K562 (cell line): ENCODE measurements around the gene VPS11. TPM values are rescaled to one million over a fixed set of nuclear protein-coding genes. Genes with fewer than 3 reads are reported as not detected.
A peak's percentile ranks its signal among the peaks of the same experiment; 100 is the strongest.

Experiments
- BMI1 ChIP-seq: fragments of 150-350 bp; IDR thresholded peaks from 2 replicates; pipeline ENCODE4 v1.6.1; 2014; ENCODE audit warnings: low read length
- CC2D1A ChIP-seq: fragments of 450-650 bp; IDR thresholded peaks from 2 replicates; pipeline ENCODE4 v1.6.1; 2017; ENCODE audit warnings: mild to moderate bottlenecking
- CEBPG ChIP-seq, 3 experiments: fragments of 200-800 bp in 1 of 3; sonication (Bioruptor generic) in 1 of 3; sonication (generic) in 1 of 3; formaldehyde crosslinking in 1 of 3; IDR thresholded peaks in 2 of 3; conservative IDR thresholded peaks in 1 of 3; 2 replicates each; pipeline versions ENCODE4 v1.6.1 to v1.8.0; 2016 to 2022; ENCODE audit warnings: missing compliant biosample characterization in 2 of 3, missing genetic modification characterization in 2 of 3, mild to moderate bottlenecking in 1 of 3, missing genetic modification reagents in 1 of 3
- CHD4 ChIP-seq: fragments of 200-600 bp; sonication (generic); IDR thresholded peaks from 3 replicates; pipeline ENCODE4 v1.6.1; 2012; ENCODE audit warnings: low read depth, mild to moderate bottlenecking, mixed read lengths, low read length, inconsistent platforms; ENCODE audit not compliant: insufficient read depth, insufficient replicate concordance, poor library complexity, severe bottlenecking
- CTBP1 ChIP-seq: fragments of 450-650 bp; IDR thresholded peaks from 2 replicates; pipeline ENCODE4 v1.6.1; 2016; ENCODE audit warnings: borderline replicate concordance
- DIDO1 ChIP-seq: fragments of 450-650 bp; IDR thresholded peaks from 2 replicates; pipeline ENCODE4 v1.6.1; 2016; ENCODE audit warnings: low read depth, missing biosample characterization, missing genetic modification characterization
- E2F3 ChIP-seq: fragments of 250-450 bp; sonication (Bioruptor Pico); IDR thresholded peaks from 2 replicates; pipeline ENCODE4 v1.4.0; 2020; ENCODE audit warnings: mild to moderate bottlenecking
- FIP1L1 ChIP-seq: fragments of 200-400 bp; formaldehyde crosslinking; IDR thresholded peaks from 2 replicates; pipeline ENCODE4 v1.6.1; 2018; ENCODE audit warnings: mild to moderate bottlenecking, low read depth, low read length; ENCODE audit not compliant: poor library complexity, severe bottlenecking
- GATAD2A ChIP-seq: fragments of 450-650 bp; IDR thresholded peaks from 2 replicates; pipeline ENCODE4 v1.6.1; 2017
- HDAC6 ChIP-seq: IDR thresholded peaks from 2 replicates; pipeline ENCODE4 v1.6.1; 2012; ENCODE audit warnings: low read depth, mild to moderate bottlenecking, control low read depth, inconsistent platforms, low read length, moderate library complexity
- HDAC8 ChIP-seq: fragments of 450-650 bp; IDR thresholded peaks from 2 replicates; pipeline ENCODE4 v1.6.1; 2016; ENCODE audit warnings: mild to moderate bottlenecking, missing genetic modification characterization, moderate library complexity, missing compliant biosample characterization
- HSF4 ChIP-seq: fragments of 250-450 bp; sonication (Bioruptor Pico); IDR thresholded peaks from 2 replicates; pipeline ENCODE4 v2.1.2; 2022; ENCODE audit warnings: mild to moderate bottlenecking, moderate library complexity, borderline replicate concordance
- KDM4B ChIP-seq, 2 experiments: fragments of 450-650 bp in 1 of 2; sonication (generic) in 1 of 2; IDR thresholded peaks; 2 replicates each; pipeline ENCODE4 v1.6.1; 2016 to 2017; ENCODE audit warnings: borderline replicate concordance in 2 of 2, antibody characterized with exemption in 1 of 2, low read depth in 1 of 2, mild to moderate bottlenecking in 1 of 2
- NELFE ChIP-seq: IDR thresholded peaks from 2 replicates; pipeline ENCODE4 v1.6.1; 2011; ENCODE audit warnings: mild to moderate bottlenecking; ENCODE audit not compliant: insufficient read depth, insufficient read length
- NEUROD1 ChIP-seq: fragments of 150-350 bp; IDR thresholded peaks from 2 replicates; pipeline ENCODE4 v1.6.1; 2014; ENCODE audit warnings: borderline replicate concordance, low read length, low read depth; ENCODE audit not compliant: partially characterized antibody
- PBX2 ChIP-seq, 2 experiments: IDR thresholded peaks in 1 of 2; conservative IDR thresholded peaks in 1 of 2; 2 replicates each; pipeline ENCODE4 v1.6.1; 2016; ENCODE audit warnings: low read depth in 2 of 2, mild to moderate bottlenecking in 1 of 2, missing compliant biosample characterization in 1 of 2, missing genetic modification characterization in 1 of 2, moderate library complexity in 1 of 2
- PHB ChIP-seq: fragments of 250-450 bp; sonication (Bioruptor Pico); IDR thresholded peaks from 2 replicates; pipeline ENCODE4 v1.5.0; 2021
- POLR2B ChIP-seq: fragments of 450-650 bp; IDR thresholded peaks from 2 replicates; pipeline ENCODE4 v1.6.1; 2018; ENCODE audit warnings: low read depth; ENCODE audit not compliant: partially characterized antibody
- POU5F1 ChIP-seq: fragments of 150-350 bp; IDR thresholded peaks from 2 replicates; pipeline ENCODE4 v1.6.1; 2014; ENCODE audit warnings: borderline replicate concordance, low read length, low read depth, mild to moderate bottlenecking; ENCODE audit not compliant: partially characterized antibody
- SIN3A ChIP-seq, 2 experiments: fragments of 150-350 bp in 1 of 2; IDR thresholded peaks; 2 replicates each; pipeline ENCODE4 v1.6.1; 2011 to 2016; ENCODE audit warnings: borderline replicate concordance in 2 of 2, low read depth in 2 of 2, low read length in 2 of 2, mild to moderate bottlenecking in 2 of 2, moderate library complexity in 2 of 2; ENCODE audit not compliant: control insufficient read depth in 1 of 2
- SOX6 ChIP-seq: fragments of 450-650 bp; IDR thresholded peaks from 2 replicates; pipeline ENCODE4 v1.6.1; 2014; ENCODE audit warnings: mild to moderate bottlenecking
- SRF ChIP-seq, 2 experiments: fragments of 250-450, 450-650 bp in 1 of 2; sonication (Bioruptor Pico) in 1 of 2; sonication (generic) in 1 of 2; formaldehyde crosslinking; IDR thresholded peaks; 2 replicates each; pipeline versions ENCODE4 v1.5.0 to v1.5.1; 2020 to 2022; ENCODE audit warnings: mild to moderate bottlenecking in 1 of 2, missing genetic modification reagents in 1 of 2
- ZFP36 ChIP-seq: fragments of 150-350 bp; IDR thresholded peaks from 2 replicates; pipeline ENCODE4 v1.6.1; 2018; ENCODE audit warnings: low read length, low read depth; ENCODE audit not compliant: partially characterized antibody
- ZFPM2 ChIP-seq: fragments of 250-450 bp; sonication (Bioruptor Pico); IDR thresholded peaks from 2 replicates; pipeline ENCODE4 v1.5.1; 2022; ENCODE audit warnings: mild to moderate bottlenecking
- ZNF212 ChIP-seq: fragments of 450-650 bp; formaldehyde crosslinking; IDR thresholded peaks from 2 replicates; pipeline ENCODE4 v1.4.0; 2020; ENCODE audit warnings: mild to moderate bottlenecking
- ZNF561 ChIP-seq: fragments of 450-650 bp; formaldehyde crosslinking; conservative IDR thresholded peaks from 2 replicates; pipeline ENCODE4 v1.4.0; 2020; ENCODE audit warnings: mild to moderate bottlenecking, moderate library complexity
- polyA plus RNA-seq, 8 experiments: library from polyadenylated mRNA; depleted of rRNA in 4 of 8; stranded (reverse) in 5 of 8; unstranded in 3 of 8; fragments of >200 nt; fragmentation: Nextera tagmentation in 2 of 8; fragmentation: Illumina TruSeq in 1 of 8; extraction: Ambion mirVana in 2 of 8; extraction: Trizol in 1 of 8; gene quantifications; 2 replicates each; pipeline versions ENCODE4 v1.2.1 to v1.2.3, GENCODE V29; 2011 to 2014; ENCODE audit warnings: inconsistent platforms in 1 of 8, missing spikeins in 1 of 8
- total RNA-seq, 7 experiments: library from RNA; depleted of rRNA in 6 of 7; stranded (reverse); fragments of >200 nt in 6 of 7; fragmentation: Illumina TruSeq in 2 of 7; extraction: Trizol in 2 of 7; gene quantifications; 2 replicates each; pipeline versions ENCODE4 v1.2.1 to v1.2.3, GENCODE V29; 2011 to 2021; ENCODE audit warnings: low replicate concordance in 1 of 7

The VPS11 gene
- total and polyA plus RNA-seq, 9 of the 15 experiments (the other 6 are each of a cell fraction or from before 2014, with no cell fraction given): 14.1 to 35.5 (median 27.5) TPM

- TF ChIP-seq PBX2 (CRISPR knock-in tag; IDR thresholded peaks at IDR 0.05; ENCODE audit: low read depth): no peak; the same call in 1 of the 2 replicates
- peak; percentile 85 for TF ChIP-seq PBX2 (tag; conservative IDR thresholded peaks at IDR 0.05; ENCODE audit: low read depth)
- no peak for TF ChIP-seq NELFE
- no peak; the same call in 1 of the 2 replicates for TF ChIP-seq CC2D1A
- no peak for TF ChIP-seq FIP1L1
- TF ChIP-seq CTBP1: peak; percentile 97
- TF ChIP-seq ZFPM2 (CRISPR knock-in tag): no peak
- TF ChIP-seq HDAC8 (tag): no peak
- TF ChIP-seq POLR2B: peak; percentile 50
- no peak for TF ChIP-seq HDAC6
- TF ChIP-seq GATAD2A: no peak
- TF ChIP-seq HSF4 (CRISPR knock-in tag): no peak
- no peak for TF ChIP-seq DIDO1 (tag)
- no peak for TF ChIP-seq PHB (CRISPR knock-in tag)
- TF ChIP-seq KDM4B (IDR thresholded peaks at IDR 0.05; ENCODE audit: borderline replicate concordance in 2 of 2, low read depth in 1 of 2): no peak
- no peak for TF ChIP-seq NEUROD1
- TF ChIP-seq E2F3 (CRISPR knock-in tag): no peak
- TF ChIP-seq BMI1: no peak
- TF ChIP-seq ZFP36: no peak
- no peak for TF ChIP-seq ZNF561 (CRISPR knock-in tag)
- TF ChIP-seq POU5F1: no peak
- TF ChIP-seq SRF (CRISPR knock-in tag; IDR thresholded peaks at IDR 0.05): peak in 1 of 2 experiments; percentile 74; a peak in 1 of 4 replicates
- TF ChIP-seq ZNF212 (CRISPR knock-in tag): no peak
- TF ChIP-seq SIN3A (IDR thresholded peaks at IDR 0.05; ENCODE audit: borderline replicate concordance in 2 of 2, control insufficient read depth in 1 of 2, low read depth in 2 of 2, low read length in 2 of 2): peak; percentile 15 to 81; a peak in 2 of 4 replicates
- TF ChIP-seq SOX6: no peak
- TF ChIP-seq CHD4: no peak
- peak; percentile 66 for TF ChIP-seq CEBPG (CRISPR knock-in tag; IDR thresholded peaks at IDR 0.05)
- TF ChIP-seq CEBPG (tag; conservative IDR thresholded peaks at IDR 0.05 in 1 of 2, IDR thresholded peaks at IDR 0.05 in 1 of 2): 0 out of 4 replicates have a peak, but pooled peaks of 1 of the 2 experiments have one; percentile 34
Measured at GRCh38 chr11:119108146-119108856, 40.7 kb downstream of the VPS11 start (continued).
